Fibroblast of lung (primary cell): ENCODE results near the gene CHTF8. TPM values are rescaled to one million over a fixed set of nuclear protein-coding genes. Genes with fewer than 3 reads are reported as not detected.

Experiments
- DNase-seq, 2 donors: peaks; one replicate each; pipeline versions ENCODE4 v3.0.0 to v3.0.0-alpha.2; 2010; ENCODE audit warnings: low read depth in 2 of 2
- H2AFZ ChIP-seq: 2 replicates; pipeline ENCODE4 v1.5.1; 2012; ENCODE audit warnings: low read length, control low read depth, inconsistent platforms
- H3K27ac ChIP-seq: 2 replicates; pipeline ENCODE4 v1.5.1; 2011; ENCODE audit warnings: low read length, control low read depth; ENCODE audit not compliant: insufficient read depth
- H3K27me3 ChIP-seq: 2 replicates; pipeline ENCODE4 v1.5.1; 2011; ENCODE audit warnings: mild to moderate bottlenecking, low read length; ENCODE audit not compliant: control insufficient read depth, insufficient read depth
- H3K36me3 ChIP-seq: 2 replicates; pipeline ENCODE4 v1.5.1; 2011; ENCODE audit warnings: low read length; ENCODE audit not compliant: control insufficient read depth, insufficient read depth
- H3K4me1 ChIP-seq: 2 replicates; pipeline ENCODE4 v1.5.1; 2011; ENCODE audit warnings: low read length; ENCODE audit not compliant: control insufficient read depth, insufficient read depth; ENCODE audit errors: extremely low read depth
- H3K4me2 ChIP-seq: 2 replicates; pipeline ENCODE4 v1.5.1; 2011; ENCODE audit warnings: low read length, control low read depth; ENCODE audit not compliant: insufficient read depth; ENCODE audit errors: extremely low read depth
- H3K4me3 ChIP-seq, 4 experiments: fragments of 200-600 bp in 1 of 4; sonication (generic) in 1 of 4; replicated peaks in 1 of 4; 2 replicates each; pipeline ENCODE4 v1.5.1; 2011 to 2016; ENCODE audit warnings: low read length in 4 of 4, low read depth in 3 of 4, mild to moderate bottlenecking in 3 of 4, control low read depth in 2 of 4, inconsistent platforms in 1 of 4, mixed read lengths in 1 of 4; ENCODE audit not compliant: insufficient read depth in 1 of 4; ENCODE audit errors: control extremely low read depth in 1 of 4
- H3K79me2 ChIP-seq: 2 replicates; pipeline ENCODE4 v1.5.1; 2012; ENCODE audit warnings: mild to moderate bottlenecking, low read length, inconsistent platforms; ENCODE audit not compliant: control insufficient read depth, insufficient read depth
- H3K9ac ChIP-seq: 2 replicates; pipeline ENCODE4 v1.5.1; 2011; ENCODE audit warnings: mild to moderate bottlenecking, low read length, control low read depth; ENCODE audit not compliant: insufficient read depth
- H3K9me3 ChIP-seq: 2 replicates; pipeline ENCODE4 v1.5.1; 2012; ENCODE audit warnings: low read depth, low read length; ENCODE audit not compliant: control insufficient read depth, insufficient read depth
- H4K20me1 ChIP-seq: 2 replicates; pipeline ENCODE4 v1.5.1; 2011; ENCODE audit warnings: low read length; ENCODE audit not compliant: control insufficient read depth, insufficient read depth; ENCODE audit errors: extremely low read depth
- EZH2 ChIP-seq: IDR thresholded peaks from 2 replicates; pipeline ENCODE4 v1.5.1; 2012; ENCODE audit warnings: low read length, control low read depth, mild to moderate bottlenecking; ENCODE audit errors: missing control alignments
- polyA plus RNA-seq, 2 donors: library from polyadenylated mRNA; depleted of rRNA in 1 of 2; stranded (reverse) in 1 of 2; unstranded in 1 of 2; fragments of >200 nt; gene quantifications; 2 replicates each; pipeline ENCODE4 v1.2.1, GENCODE V29; 2011 to 2012; ENCODE audit warnings: missing spikeins in 1 of 2
- total RNA-seq: library from RNA; depleted of rRNA; stranded (reverse); fragments of >200 nt; gene quantifications from 2 replicates; pipeline ENCODE4 v1.2.1, GENCODE V29; 2014
- TF ChIP-seq, protein P1 (sequence below), 2 donors: IDR thresholded peaks in 1 of 2; conservative IDR thresholded peaks in 1 of 2; 1 replicate in 1 of 2; 2 replicates in 1 of 2; pipeline ENCODE4 v1.5.1; 2011 to 2012; ENCODE audit warnings: low read length in 2 of 2, control low read depth in 1 of 2, inconsistent platforms in 1 of 2, low read depth in 1 of 2, mild to moderate bottlenecking in 1 of 2

The CHTF8 gene
- total and polyA plus RNA-seq, 2 donors (not counting 1 experiment from before 2014, with no cell fraction given): 55.7 to 74.3 TPM

- peak overlapping the region; percentile 51 for H3K27ac ChIP-seq
- peak overlapping the region; percentile 76 for H3K4me2 ChIP-seq
- no peaks in the 10 kb centered on the region for H4K20me1 ChIP-seq
- TF ChIP-seq, protein P1, sequence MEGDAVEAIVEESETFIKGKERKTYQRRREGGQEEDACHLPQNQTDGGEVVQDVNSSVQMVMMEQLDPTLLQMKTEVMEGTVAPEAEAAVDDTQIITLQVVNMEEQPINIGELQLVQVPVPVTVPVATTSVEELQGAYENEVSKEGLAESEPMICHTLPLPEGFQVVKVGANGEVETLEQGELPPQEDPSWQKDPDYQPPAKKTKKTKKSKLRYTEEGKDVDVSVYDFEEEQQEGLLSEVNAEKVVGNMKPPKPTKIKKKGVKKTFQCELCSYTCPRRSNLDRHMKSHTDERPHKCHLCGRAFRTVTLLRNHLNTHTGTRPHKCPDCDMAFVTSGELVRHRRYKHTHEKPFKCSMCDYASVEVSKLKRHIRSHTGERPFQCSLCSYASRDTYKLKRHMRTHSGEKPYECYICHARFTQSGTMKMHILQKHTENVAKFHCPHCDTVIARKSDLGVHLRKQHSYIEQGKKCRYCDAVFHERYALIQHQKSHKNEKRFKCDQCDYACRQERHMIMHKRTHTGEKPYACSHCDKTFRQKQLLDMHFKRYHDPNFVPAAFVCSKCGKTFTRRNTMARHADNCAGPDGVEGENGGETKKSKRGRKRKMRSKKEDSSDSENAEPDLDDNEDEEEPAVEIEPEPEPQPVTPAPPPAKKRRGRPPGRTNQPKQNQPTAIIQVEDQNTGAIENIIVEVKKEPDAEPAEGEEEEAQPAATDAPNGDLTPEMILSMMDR (conservative IDR thresholded peaks at IDR 0.05 in 1 of 2, IDR thresholded peaks at IDR 0.05 in 1 of 2; ENCODE audit: low read depth in 1 of 2, low read length in 2 of 2): no peak
- TF ChIP-seq EZH2: no peak
- no peak overlapping the region for H2AFZ ChIP-seq
- peak; percentile 61 to 80 for DNase-seq
- H3K4me1 ChIP-seq: peaks cover 20% of the 10 kb centered on the region
- no peaks in the 10 kb centered on the region for H3K27me3 ChIP-seq
- no peaks in the 10 kb centered on the region for H3K9me3 ChIP-seq
- peaks cover 2% of the 10 kb centered on the region for H3K36me3 ChIP-seq
- no peaks in the 10 kb centered on the region for H3K79me2 ChIP-seq
- no peak overlapping the region for H3K9ac ChIP-seq
- no peak overlapping the region for H3K4me3 ChIP-seq
Measured at GRCh38 chr16:69166221-69166833, 33.9 kb upstream of the CHTF8 start.

DNA sequence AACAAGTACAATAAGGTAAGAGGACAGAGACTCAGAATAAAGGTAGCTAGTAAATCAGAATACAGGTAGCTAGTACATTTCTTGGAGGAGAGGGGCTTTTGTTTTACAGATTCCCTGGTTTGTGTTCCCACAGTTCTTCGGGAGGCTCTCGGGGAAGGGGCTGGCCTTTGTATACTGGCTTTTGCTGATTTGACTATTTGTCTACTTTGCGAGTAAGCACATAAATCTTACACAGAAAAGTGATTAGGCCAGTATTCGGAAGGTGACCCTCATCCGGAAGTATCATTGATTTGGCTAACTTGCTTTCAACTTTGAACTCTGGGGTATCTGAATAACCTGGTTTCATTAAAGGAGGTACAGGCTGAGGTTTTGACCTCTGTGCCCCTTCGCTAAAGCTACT, 33.2 kb upstream of the CHTF8 start:
- H2AFZ ChIP-seq: no peak overlapping the region
- H3K9ac ChIP-seq: no peak overlapping the region
- H3K4me1 ChIP-seq: peaks cover 20% of the 10 kb centered on the region
- no peaks in the 10 kb centered on the region for H3K9me3 ChIP-seq
- H3K4me3 ChIP-seq: no peak overlapping the region
- H3K27me3 ChIP-seq: no peaks in the 10 kb centered on the region
- no peaks in the 10 kb centered on the region for H4K20me1 ChIP-seq
- no peaks in the 10 kb centered on the region for H3K79me2 ChIP-seq
- peak overlapping the region; percentile 51 for H3K27ac ChIP-seq
- peaks cover 2% of the 10 kb centered on the region for H3K36me3 ChIP-seq
- H3K4me2 ChIP-seq: peak overlapping the region; percentile 37
- no peak for DNase-seq
- no peak for TF ChIP-seq EZH2
- TF ChIP-seq, protein P1 (conservative IDR thresholded peaks at IDR 0.05 in 1 of 2, IDR thresholded peaks at IDR 0.05 in 1 of 2; ENCODE audit: low read depth in 1 of 2, low read length in 2 of 2): no peak

DNA sequence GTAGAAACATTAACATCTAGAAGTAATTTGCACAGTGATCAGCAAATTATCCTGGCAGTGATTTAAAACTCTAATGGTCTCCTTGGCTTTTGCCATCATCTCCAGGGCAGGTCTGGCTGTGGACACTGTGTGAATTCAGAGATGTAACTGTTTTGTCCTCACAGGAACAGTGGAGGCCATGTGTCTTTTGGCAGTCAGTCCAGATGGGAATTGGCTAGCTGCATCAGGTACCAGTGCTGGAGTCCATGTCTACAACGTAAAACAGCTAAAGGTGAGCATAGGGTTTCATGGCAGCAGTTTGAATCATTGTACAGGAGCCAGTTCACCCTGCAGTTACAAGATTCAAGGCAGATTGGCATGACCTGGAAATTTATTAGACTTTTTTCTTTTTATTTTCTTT, 27.8 kb upstream of the CHTF8 start:
- Histone ChIP-seq H3K27ac (no peak overlapping the region), H3K27me3 (no peaks in the 10 kb centered on the region), H3K4me3 (no peak overlapping the region), H3K36me3 (peaks cover 9% of the 10 kb centered on the region), H3K79me2 (no peaks in the 10 kb centered on the region), H3K9me3 (no peaks in the 10 kb centered on the region), H3K4me2 (no peak overlapping the region), H4K20me1 (no peaks in the 10 kb centered on the region), H2AFZ (no peak overlapping the region), H3K4me1 (no peaks in the 10 kb centered on the region), H3K9ac (no peak overlapping the region)
- DNase-seq: no peak
- TF ChIP-seq, protein P1 (conservative IDR thresholded peaks at IDR 0.05 in 1 of 2, IDR thresholded peaks at IDR 0.05 in 1 of 2; ENCODE audit: low read depth in 1 of 2, low read length in 2 of 2): no peak
- no peak for TF ChIP-seq EZH2
